ENCODE results near the gene EDEM2.
"Not testable (repeated sequence)": the region's sequence is repeated elsewhere in the genome, so short reads cannot be mapped to it uniquely, and the experiment has no call there.

Gene EDEM2

GRCh38 chr20:35166242-35166830 lies 19.2 kb upstream of the EDEM2 start:
- H3K9me3 ChIP-seq (ENCODE audit: control insufficient read depth, low read length): no peaks in the 10 kb centered on the region
- H3K4me1 ChIP-seq (ENCODE audit: control insufficient read depth, insufficient read depth, low read length, poor library complexity, severe bottlenecking): peaks cover 4% of the 10 kb centered on the region
- WGBS, 2 experiments (ENCODE audit: insufficient coverage in 2 of 2): 45 to 51% methylated on average over 4 of the region's 5 CpGs
- H3K4me3 ChIP-seq (ENCODE audit: extremely low read depth, insufficient read depth, low read length, poor library complexity, severe bottlenecking): no peak overlapping the region
- H3K36me3 ChIP-seq (ENCODE audit: control insufficient read depth, insufficient read depth, low read length): no peaks in the 10 kb centered on the region
- H3K27ac ChIP-seq (ENCODE audit: low read depth, low read length, severe bottlenecking): peak overlapping the region; percentile 29

- WGBS, 2 experiments (ENCODE audit: insufficient coverage in 2 of 2): 74 to 94% methylated on average over 2 to 3 of the region's 4 CpGs
- peak overlapping the region; percentile 13 for H3K27ac ChIP-seq (ENCODE audit: low read depth, low read length, severe bottlenecking)
- no peak overlapping the region for H3K4me3 ChIP-seq (ENCODE audit: extremely low read depth, insufficient read depth, low read length, poor library complexity, severe bottlenecking)
- H3K36me3 ChIP-seq (ENCODE audit: control insufficient read depth, insufficient read depth, low read length): no peaks in the 10 kb centered on the region
- H3K9me3 ChIP-seq (ENCODE audit: control insufficient read depth, low read length): no peaks in the 10 kb centered on the region
- H3K4me1 ChIP-seq (ENCODE audit: control insufficient read depth, insufficient read depth, low read length, poor library complexity, severe bottlenecking): peaks cover 4% of the 10 kb centered on the region
These were observed 18.4 kb upstream of the EDEM2 start for GRCh38 chr20:35165221-35166185.

- not testable (repeated sequence) for H3K36me3 ChIP-seq (ENCODE audit: control insufficient read depth, insufficient read depth, low read length); H3K27ac ChIP-seq (ENCODE audit: low read depth, low read length, severe bottlenecking); H3K4me3 ChIP-seq (ENCODE audit: extremely low read depth, insufficient read depth, low read length, poor library complexity, severe bottlenecking); H3K9me3 ChIP-seq (ENCODE audit: control insufficient read depth, low read length); H3K4me1 ChIP-seq (ENCODE audit: control insufficient read depth, insufficient read depth, low read length, poor library complexity, severe bottlenecking)
These were observed 17.4 kb upstream of the EDEM2 start for GRCh38 chr20:35164531-35164930.

DNA sequence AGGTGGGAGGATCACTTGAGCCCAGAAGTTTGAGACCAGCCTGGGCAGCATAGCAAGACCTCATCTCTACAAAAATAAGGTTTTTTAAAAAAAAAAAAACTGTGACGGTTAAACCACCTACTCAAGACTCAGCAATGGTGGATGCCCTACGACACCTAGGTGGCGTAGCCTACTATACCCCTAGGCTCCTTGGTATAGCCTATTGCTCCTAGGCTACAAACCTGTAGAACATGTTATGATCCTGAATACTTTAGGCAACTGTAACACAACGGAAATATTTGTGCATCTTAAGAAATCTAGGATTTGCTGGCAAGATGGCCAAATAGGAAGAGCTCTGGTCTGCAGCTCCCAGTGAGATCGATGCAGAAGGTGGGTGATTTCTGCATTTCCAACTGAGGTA lies 13.2 kb upstream of the EDEM2 start:
- not testable (repeated sequence) for H3K36me3 ChIP-seq (ENCODE audit: control insufficient read depth, insufficient read depth, low read length); H3K9me3 ChIP-seq (ENCODE audit: control insufficient read depth, low read length); H3K4me1 ChIP-seq (ENCODE audit: control insufficient read depth, insufficient read depth, low read length, poor library complexity, severe bottlenecking); H3K27ac ChIP-seq (ENCODE audit: low read depth, low read length, severe bottlenecking); H3K4me3 ChIP-seq (ENCODE audit: extremely low read depth, insufficient read depth, low read length, poor library complexity, severe bottlenecking)
- 88 to 92% methylated on average over 2 to 4 of the region's 5 CpGs for WGBS, 2 experiments (ENCODE audit: insufficient coverage in 2 of 2)

DNA sequence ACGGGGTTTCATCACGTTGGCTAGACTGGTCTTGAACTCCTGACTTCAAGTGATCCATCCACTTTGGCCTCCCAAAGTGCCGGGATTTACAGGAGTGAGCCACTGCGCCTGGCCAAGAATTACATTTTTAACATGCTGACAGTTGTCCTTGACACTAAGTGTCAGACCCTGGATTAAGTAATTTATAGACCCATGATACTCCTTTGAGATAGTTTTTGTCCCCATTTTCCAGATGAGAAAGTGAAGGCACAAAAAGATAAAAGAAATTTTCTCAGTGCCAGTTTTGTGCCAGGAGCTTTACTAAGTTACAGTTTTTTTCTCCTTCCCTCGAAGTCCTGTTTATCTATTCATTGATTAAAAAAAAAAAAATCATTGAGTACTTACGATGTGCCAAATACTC lies 9.8 kb upstream of the EDEM2 start:
- Histone ChIP-seq H3K4me3 (ENCODE audit: extremely low read depth, insufficient read depth, low read length, poor library complexity, severe bottlenecking) (no peak overlapping the region), H3K27ac (ENCODE audit: low read depth, low read length, severe bottlenecking) (no peak overlapping the region), H3K9me3 (ENCODE audit: control insufficient read depth, low read length) (no peaks in the 10 kb centered on the region), H3K4me1 (ENCODE audit: control insufficient read depth, insufficient read depth, low read length, poor library complexity, severe bottlenecking) (no peaks in the 10 kb centered on the region), H3K36me3 (ENCODE audit: control insufficient read depth, insufficient read depth, low read length) (no peaks in the 10 kb centered on the region)
- WGBS, 2 experiments (ENCODE audit: insufficient coverage in 2 of 2): 89 to 93% methylated on average over 4 of the region's 6 CpGs

- H3K27ac ChIP-seq (ENCODE audit: low read depth, low read length, severe bottlenecking): no peak overlapping the region
- H3K4me3 ChIP-seq (ENCODE audit: extremely low read depth, insufficient read depth, low read length, poor library complexity, severe bottlenecking): no peak overlapping the region
- H3K9me3 ChIP-seq (ENCODE audit: control insufficient read depth, low read length): no peaks in the 10 kb centered on the region
- H3K36me3 ChIP-seq (ENCODE audit: control insufficient read depth, insufficient read depth, low read length): no peaks in the 10 kb centered on the region
- no peaks in the 10 kb centered on the region for H3K4me1 ChIP-seq (ENCODE audit: control insufficient read depth, insufficient read depth, low read length, poor library complexity, severe bottlenecking)
- no CpG with 5 or more reads among the region's 2 CpGs for WGBS, 2 experiments (ENCODE audit: insufficient coverage in 2 of 2)
These were observed 8.8 kb upstream of the EDEM2 start for GRCh38 chr20:35155936-35156335.

GRCh38 chr20:35151736-35152135 lies 4.6 kb upstream of the EDEM2 start:
- Histone ChIP-seq H3K36me3 (ENCODE audit: control insufficient read depth, insufficient read depth, low read length) (no peaks in the 10 kb centered on the region), H3K27ac (ENCODE audit: low read depth, low read length, severe bottlenecking) (no peak overlapping the region), H3K4me3 (ENCODE audit: extremely low read depth, insufficient read depth, low read length, poor library complexity, severe bottlenecking) (no peak overlapping the region), H3K9me3 (ENCODE audit: control insufficient read depth, low read length) (no peaks in the 10 kb centered on the region), H3K4me1 (ENCODE audit: control insufficient read depth, insufficient read depth, low read length, poor library complexity, severe bottlenecking) (no peaks in the 10 kb centered on the region)
- WGBS, 2 experiments (ENCODE audit: insufficient coverage in 2 of 2): 88% methylated on average over 2 of the region's 4 CpGs; no CpG with 5 or more reads in 1 of the 2 experiments

- 82 to 88% methylated on average over 2 to 3 of the region's 6 CpGs for WGBS, 2 experiments (ENCODE audit: insufficient coverage in 2 of 2)
- no peaks in the 10 kb centered on the region for H3K4me1 ChIP-seq (ENCODE audit: control insufficient read depth, insufficient read depth, low read length, poor library complexity, severe bottlenecking)
- H3K4me3 ChIP-seq (ENCODE audit: extremely low read depth, insufficient read depth, low read length, poor library complexity, severe bottlenecking): no peak overlapping the region
- H3K9me3 ChIP-seq (ENCODE audit: control insufficient read depth, low read length): no peaks in the 10 kb centered on the region
- no peaks in the 10 kb centered on the region for H3K36me3 ChIP-seq (ENCODE audit: control insufficient read depth, insufficient read depth, low read length)
- no peak overlapping the region for H3K27ac ChIP-seq (ENCODE audit: low read depth, low read length, severe bottlenecking)
These were observed 3.9 kb upstream of the EDEM2 start for GRCh38 chr20:35150846-35151579.

DNA sequence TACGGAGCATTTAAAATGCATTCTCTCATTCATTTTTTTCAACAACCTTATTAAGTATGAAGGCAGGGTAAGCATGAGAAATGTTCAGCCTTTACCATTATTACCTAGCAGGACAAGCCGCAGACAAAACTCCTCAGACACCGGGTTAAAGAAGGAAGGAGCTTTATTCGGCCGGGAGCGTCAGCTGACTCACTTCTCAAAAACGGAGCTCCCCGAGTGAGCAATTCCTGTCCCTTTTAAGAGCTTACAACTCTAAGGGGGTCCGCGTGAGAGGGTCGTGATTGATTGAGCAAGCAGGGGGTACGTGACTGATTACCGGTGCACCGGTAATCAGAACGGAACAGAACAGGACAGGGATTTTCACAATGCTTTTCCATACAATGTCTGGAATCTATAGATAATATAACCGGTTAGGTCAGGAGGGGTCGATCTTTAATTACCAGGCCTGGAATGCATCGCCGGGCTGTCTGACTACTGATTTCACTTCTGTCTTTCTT lies 487 bp upstream of the EDEM2 start:
- H3K4me1 ChIP-seq (ENCODE audit: control insufficient read depth, insufficient read depth, low read length, poor library complexity, severe bottlenecking); H3K36me3 ChIP-seq (ENCODE audit: control insufficient read depth, insufficient read depth, low read length); H3K9me3 ChIP-seq (ENCODE audit: control insufficient read depth, low read length): not testable (repeated sequence)
- WGBS, 2 experiments (ENCODE audit: insufficient coverage in 2 of 2): 2 to 6% methylated on average over 3 to 6 of the region's 19 CpGs
- Histone ChIP-seq H3K4me3 (ENCODE audit: extremely low read depth, insufficient read depth, low read length, poor library complexity, severe bottlenecking) (peak overlapping the region; percentile 69), H3K27ac (ENCODE audit: low read depth, low read length, severe bottlenecking) (peak overlapping the region; percentile 91)

DNA sequence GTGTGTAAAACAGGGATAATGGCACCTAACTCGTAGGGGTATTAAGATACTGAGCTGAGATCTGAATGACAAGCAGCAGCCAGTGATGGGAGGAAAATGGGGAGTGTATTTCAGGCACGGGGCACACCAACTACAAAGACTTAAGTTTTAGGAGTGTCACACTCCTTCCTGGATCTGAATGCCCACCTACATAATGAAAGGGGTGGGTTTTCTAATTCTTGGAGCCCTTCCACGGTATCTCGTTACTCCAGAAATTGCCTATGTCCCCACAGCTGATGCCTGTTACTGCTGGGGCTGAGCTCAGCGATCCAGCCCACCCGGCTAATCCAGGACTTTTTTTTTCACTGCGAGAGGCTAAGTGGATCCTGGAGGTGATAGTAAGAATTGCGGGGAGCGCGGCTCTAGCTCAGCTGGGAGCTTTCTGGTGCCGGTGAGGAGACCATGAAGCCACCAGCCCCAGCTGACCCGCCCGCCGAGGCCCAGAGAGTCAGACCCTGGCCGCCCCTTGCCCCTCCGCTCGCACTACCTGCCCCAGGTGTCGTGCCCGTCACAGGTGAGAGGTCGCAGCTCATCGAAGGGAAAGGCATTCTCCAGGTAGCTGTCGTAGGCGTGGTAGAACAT lies 727 bp downstream of the EDEM2 start:
- H3K27ac ChIP-seq (ENCODE audit: low read depth, low read length, severe bottlenecking): no peak overlapping the region
- H3K4me3 ChIP-seq (ENCODE audit: extremely low read depth, insufficient read depth, low read length, poor library complexity, severe bottlenecking): peak overlapping the region; percentile 69
- H3K4me1 ChIP-seq (ENCODE audit: control insufficient read depth, insufficient read depth, low read length, poor library complexity, severe bottlenecking): no peaks in the 10 kb centered on the region
- 3 to 5% methylated on average over 19 to 22 of the region's 23 CpGs for WGBS, 2 experiments (ENCODE audit: insufficient coverage in 2 of 2)
- H3K36me3 ChIP-seq (ENCODE audit: control insufficient read depth, insufficient read depth, low read length): peaks cover 15% of the 10 kb centered on the region
- H3K9me3 ChIP-seq (ENCODE audit: control insufficient read depth, low read length): no peaks in the 10 kb centered on the region
